Gastroesophageal sphincter (tissue), 4 donors: ENCODE results near the gene NCOA3. TPM values are rescaled to one million over a fixed set of nuclear protein-coding genes. Genes with fewer than 3 reads are reported as not detected.
"Not testable (repeated sequence)": the region's sequence is repeated elsewhere in the genome, so short reads cannot be mapped to it uniquely, and the experiment has no call there.

ENCODE experiments used
- ATAC-seq: fragments of 150-250 bp; one replicate; pipeline ENCODE4 v1.9.1; 2016; ENCODE audit warnings: mild to moderate bottlenecking, moderate library complexity
- H3K27ac ChIP-seq, 4 donors: fragments of 200-600 bp; sonication (generic) in 3 of 4; 1 replicate in 3 of 4; 2 replicates in 1 of 4; pipeline ENCODE4 v1.5.1; 2016 to 2019
- H3K27me3 ChIP-seq: fragments of 200-600 bp; sonication (generic); one replicate; pipeline ENCODE4 v1.5.1; 2019
- H3K36me3 ChIP-seq, 2 donors: fragments of 200-600 bp; sonication (generic); one replicate each; pipeline ENCODE4 v1.5.1; 2019; ENCODE audit warnings: control low read depth in 1 of 2
- H3K4me1 ChIP-seq, 3 donors: fragments of 200-600 bp; sonication (generic); 1 replicate in 2 of 3; 2 replicates in 1 of 3; pipeline ENCODE4 v1.5.1; 2016 to 2019; ENCODE audit warnings: control low read depth in 2 of 3
- H3K4me3 ChIP-seq, 2 donors: fragments of 200-600 bp; sonication (generic); one replicate each; pipeline ENCODE4 v1.5.1; 2019; ENCODE audit warnings: mild to moderate bottlenecking in 1 of 2, moderate library complexity in 1 of 2
- H3K9me3 ChIP-seq, 3 donors: fragments of 200-600 bp; sonication (generic); one replicate each; pipeline ENCODE4 v1.5.1; 2017 to 2019; ENCODE audit warnings: control low read depth in 2 of 3
- EP300 ChIP-seq: sonication (generic); formaldehyde crosslinking; IDR thresholded peaks from one replicate; pipeline ENCODE4 v1.6.1; 2017; ENCODE audit warnings: antibody characterized with exemption, mild to moderate bottlenecking
- POLR2A ChIP-seq, 2 donors: fragments of 450-650 bp; IDR thresholded peaks; one replicate each; pipeline ENCODE4 v1.6.1; 2017; ENCODE audit warnings: antibody characterized with exemption in 2 of 2, mild to moderate bottlenecking in 2 of 2, moderate library complexity in 1 of 2
- POLR2AphosphoS5 ChIP-seq: sonication (generic); formaldehyde crosslinking; IDR thresholded peaks from one replicate; pipeline ENCODE4 v1.6.1; 2017; ENCODE audit warnings: antibody characterized with exemption
- WGBS, 2 donors: methylation state at CpG; one replicate each; pipeline ENCODE4 v1.1.5; 2018; ENCODE audit warnings: low coverage in 1 of 2; 5-methylcytosine and 5-hydroxymethylcytosine counted together
- total RNA-seq, 4 donors: library from RNA; depleted of rRNA; stranded (reverse); fragments of >200 nt; gene quantifications; one replicate each; pipeline ENCODE4 v1.1.0, GENCODE V29; 2016
- TF ChIP-seq, protein P1 (sequence below), 4 experiments: fragments of 200-600 bp in 2 of 4; fragments of 450-650 bp in 2 of 4; sonication (generic) in 1 of 4; IDR thresholded peaks; one replicate each; pipeline ENCODE4 v1.5.1; 2017 to 2019; ENCODE audit warnings: antibody characterized with exemption in 4 of 4, mild to moderate bottlenecking in 2 of 4, moderate library complexity in 2 of 4

Gene NCOA3
- total RNA-seq, 4 donors from 2014 or later = 28.8 to 44.5 (median 37.6) TPM

DNA sequence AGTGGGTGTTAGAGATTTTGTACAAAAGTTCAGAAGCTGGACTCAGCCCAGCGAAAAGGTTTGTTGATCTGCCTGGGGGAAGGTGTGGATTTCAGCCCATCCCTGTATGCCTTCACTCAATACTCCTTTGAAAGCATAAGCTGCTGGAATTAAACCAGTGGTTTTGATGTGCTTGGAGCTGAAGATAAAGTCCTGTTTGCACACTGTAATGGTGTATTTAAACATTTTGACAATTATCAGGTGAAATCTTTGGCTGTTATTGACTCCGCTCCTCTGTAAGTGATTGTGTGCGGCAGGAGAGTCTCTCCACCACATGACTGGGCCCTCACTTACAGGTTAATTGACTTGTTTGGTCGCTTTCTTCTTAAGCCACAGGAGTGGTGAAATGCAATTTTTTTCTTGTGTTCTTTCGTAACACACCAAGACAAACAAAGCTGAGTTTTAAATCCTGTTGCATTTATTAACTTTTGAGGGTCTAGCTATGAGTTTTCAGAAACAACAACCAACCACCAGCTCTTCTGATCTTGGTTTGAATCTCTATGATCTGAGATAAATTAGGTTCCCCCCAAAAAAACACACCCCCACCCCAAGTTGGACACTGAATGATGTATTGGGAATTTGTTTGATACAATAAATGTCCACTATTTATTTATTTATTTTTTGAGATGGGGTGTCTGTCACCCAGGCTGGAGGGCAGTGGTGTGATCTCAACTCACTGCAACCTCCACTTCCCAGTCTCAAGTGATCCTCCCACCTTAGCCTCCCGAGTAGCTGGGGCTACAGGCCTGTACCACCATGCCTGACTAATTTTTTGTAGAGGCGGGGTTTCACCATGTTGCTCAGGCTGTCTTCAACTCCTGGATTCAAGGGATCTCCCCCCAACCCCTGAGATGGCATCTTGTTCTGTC, 46.3 kb upstream of the NCOA3 start:
- TF ChIP-seq POLR2AphosphoS5 (no peak), POLR2A (IDR thresholded peaks at IDR 0.05) (no peak), EP300 (no peak)
- TF ChIP-seq, protein P1, sequence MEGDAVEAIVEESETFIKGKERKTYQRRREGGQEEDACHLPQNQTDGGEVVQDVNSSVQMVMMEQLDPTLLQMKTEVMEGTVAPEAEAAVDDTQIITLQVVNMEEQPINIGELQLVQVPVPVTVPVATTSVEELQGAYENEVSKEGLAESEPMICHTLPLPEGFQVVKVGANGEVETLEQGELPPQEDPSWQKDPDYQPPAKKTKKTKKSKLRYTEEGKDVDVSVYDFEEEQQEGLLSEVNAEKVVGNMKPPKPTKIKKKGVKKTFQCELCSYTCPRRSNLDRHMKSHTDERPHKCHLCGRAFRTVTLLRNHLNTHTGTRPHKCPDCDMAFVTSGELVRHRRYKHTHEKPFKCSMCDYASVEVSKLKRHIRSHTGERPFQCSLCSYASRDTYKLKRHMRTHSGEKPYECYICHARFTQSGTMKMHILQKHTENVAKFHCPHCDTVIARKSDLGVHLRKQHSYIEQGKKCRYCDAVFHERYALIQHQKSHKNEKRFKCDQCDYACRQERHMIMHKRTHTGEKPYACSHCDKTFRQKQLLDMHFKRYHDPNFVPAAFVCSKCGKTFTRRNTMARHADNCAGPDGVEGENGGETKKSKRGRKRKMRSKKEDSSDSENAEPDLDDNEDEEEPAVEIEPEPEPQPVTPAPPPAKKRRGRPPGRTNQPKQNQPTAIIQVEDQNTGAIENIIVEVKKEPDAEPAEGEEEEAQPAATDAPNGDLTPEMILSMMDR (IDR thresholded peaks at IDR 0.05) = no peak
- WGBS, 2 donors = 92 to 98% methylated on average over 6 to 7 of the region's 7 CpGs
- no peaks in the 10 kb centered on the region for H3K9me3 ChIP-seq
- H3K27me3 ChIP-seq = no peaks in the 10 kb centered on the region
- H3K36me3 ChIP-seq = no peaks in the 10 kb centered on the region
- ATAC-seq = no peak
- H3K27ac ChIP-seq = no peak overlapping the region
- H3K4me1 ChIP-seq = no peaks in the 10 kb centered on the region
- no peak overlapping the region for H3K4me3 ChIP-seq

DNA sequence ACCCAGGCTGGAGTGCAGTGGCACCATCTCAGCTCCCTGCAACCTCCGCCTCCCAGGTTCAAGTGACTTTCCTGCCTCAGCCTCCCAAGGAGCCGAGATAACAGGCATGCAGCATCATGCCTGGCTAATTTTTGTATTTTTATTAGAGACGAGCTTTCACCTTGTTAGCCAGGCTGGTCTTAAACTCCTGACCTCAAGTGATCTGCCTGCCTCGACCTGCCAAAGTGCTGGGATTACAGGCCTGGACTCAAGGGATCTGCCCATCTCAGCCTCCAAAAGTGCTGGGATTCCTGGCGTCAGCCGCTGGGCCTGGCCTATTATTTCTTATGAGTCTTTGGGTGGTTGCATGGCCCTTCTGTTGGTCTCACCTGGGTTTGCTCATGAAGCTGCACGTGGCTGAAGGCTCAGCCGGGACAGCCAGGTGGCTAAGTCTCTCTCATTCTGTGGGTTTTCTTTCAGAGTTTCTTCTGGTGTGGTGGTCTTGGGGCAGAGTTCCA, 45.6 kb upstream of the NCOA3 start:
- Histone ChIP-seq H3K27ac (no peak overlapping the region), H3K4me1 (no peaks in the 10 kb centered on the region), H3K9me3 (no peaks in the 10 kb centered on the region), H3K4me3 (no peak overlapping the region), H3K27me3 (no peaks in the 10 kb centered on the region), H3K36me3 (no peaks in the 10 kb centered on the region)
- 89 to 97% methylated on average over 3 to 5 of the region's 8 CpGs for WGBS, 2 donors
- no peak for ATAC-seq
- TF ChIP-seq EP300 = no peak
- TF ChIP-seq, protein P1 (IDR thresholded peaks at IDR 0.05) = no peak
- TF ChIP-seq POLR2A (IDR thresholded peaks at IDR 0.05) = no peak
- TF ChIP-seq POLR2AphosphoS5 = no peak

DNA sequence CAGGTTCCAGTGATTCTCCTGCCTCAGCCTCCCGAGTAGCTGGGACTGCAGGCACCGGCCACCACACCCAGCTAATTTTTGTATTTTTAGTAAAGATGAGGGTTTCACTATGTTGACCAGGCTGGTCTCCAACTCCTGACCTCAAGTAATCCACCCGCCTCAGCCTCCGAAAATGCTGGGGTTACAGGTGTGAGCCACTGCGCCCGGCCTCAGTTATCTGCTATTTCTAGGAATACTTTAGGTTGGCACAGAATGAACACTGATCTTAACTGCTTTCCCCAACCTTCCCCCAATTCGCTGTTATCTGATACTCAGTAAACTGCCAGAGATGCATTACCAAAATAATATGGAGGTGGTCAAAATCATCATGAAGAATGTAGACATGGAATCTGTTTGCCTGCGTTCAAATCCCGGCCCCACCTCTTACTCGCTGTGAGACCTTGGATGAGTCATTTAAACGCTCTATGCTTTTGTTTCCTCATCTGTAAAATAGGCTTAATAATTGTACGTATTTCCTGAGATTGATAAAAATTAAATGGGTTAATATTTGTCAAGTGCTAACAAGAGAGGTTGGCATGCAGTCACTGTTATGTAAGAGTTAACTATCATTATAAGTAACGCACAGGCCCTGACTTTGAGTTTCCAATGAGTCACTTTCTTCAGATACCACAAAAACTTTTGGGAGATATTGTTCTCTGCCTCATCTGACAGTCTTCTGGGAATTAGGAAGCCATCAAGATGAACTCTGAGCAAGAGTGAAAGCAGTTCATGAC, 44.5 kb upstream of the NCOA3 start:
- H3K4me3 ChIP-seq = no peak overlapping the region
- ATAC-seq = no peak
- H3K9me3 ChIP-seq = no peaks in the 10 kb centered on the region
- H3K4me1 ChIP-seq = no peaks in the 10 kb centered on the region
- no peaks in the 10 kb centered on the region for H3K36me3 ChIP-seq
- WGBS, 2 donors = 86 to 96% methylated on average over 8 to 10 of the region's 13 CpGs
- H3K27ac ChIP-seq = no peak overlapping the region
- no peaks in the 10 kb centered on the region for H3K27me3 ChIP-seq
- TF ChIP-seq, protein P1 (IDR thresholded peaks at IDR 0.05) = no peak
- TF ChIP-seq EP300 (no peak), POLR2A (IDR thresholded peaks at IDR 0.05) (no peak), POLR2AphosphoS5 (no peak)

DNA sequence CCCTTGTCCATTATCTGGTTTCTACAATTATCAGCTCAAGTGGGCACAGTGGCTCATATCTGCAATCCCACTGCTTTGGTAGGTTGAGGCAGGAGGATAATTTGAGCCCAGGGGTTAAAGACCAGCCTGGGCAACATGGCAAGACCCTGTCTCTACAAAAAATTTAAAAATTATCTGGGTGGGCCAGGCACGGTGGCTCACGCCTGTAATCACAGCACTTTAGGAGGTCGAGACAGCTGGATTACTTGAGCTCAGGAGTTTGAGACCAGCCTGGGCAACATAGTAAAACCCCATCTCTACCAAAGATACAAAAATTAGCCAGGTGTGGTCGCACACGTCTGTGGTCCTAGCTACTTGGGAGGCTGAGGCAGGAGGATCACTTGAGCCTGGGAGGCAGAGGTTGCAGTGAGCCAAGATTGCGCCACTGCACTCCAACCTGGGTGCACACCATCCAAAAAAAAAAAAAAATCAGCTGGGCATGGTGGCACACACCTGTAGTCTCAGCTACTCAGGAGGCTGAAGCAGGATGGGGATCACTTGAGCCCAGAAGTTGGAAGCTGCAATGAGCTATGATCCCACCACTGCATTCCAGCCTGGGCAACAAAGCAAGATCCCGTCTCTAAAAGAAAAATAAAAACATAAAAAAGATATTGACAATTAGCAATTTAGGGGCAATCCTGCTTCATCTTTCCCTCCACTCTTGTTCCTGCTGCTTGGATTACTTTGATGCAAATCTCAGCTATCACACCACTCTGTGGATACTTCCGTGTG, 43.2 kb upstream of the NCOA3 start:
- 94 to 96% methylated on average over 4 to 8 of the region's 8 CpGs for WGBS, 2 donors
- not testable (repeated sequence) for ATAC-seq, H3K9me3 ChIP-seq, H3K36me3 ChIP-seq, H3K4me3 ChIP-seq, H3K27ac ChIP-seq, H3K27me3 ChIP-seq, H3K4me1 ChIP-seq
